SK-N-MC (cell line): ENCODE results near the gene CLASP2.

Source experiments
- EZH2 ChIP-seq: fragments of 200-600 bp; sonication (generic); IDR thresholded peaks from one replicate; pipeline ENCODE4 v1.6.1; 2017; ENCODE audit warnings: antibody characterized with exemption
- POLR2AphosphoS5 ChIP-seq: IDR thresholded peaks from 2 replicates; pipeline ENCODE4 v1.6.1; 2012; ENCODE audit warnings: mild to moderate bottlenecking, low read depth, low read length, borderline replicate concordance

DNA sequence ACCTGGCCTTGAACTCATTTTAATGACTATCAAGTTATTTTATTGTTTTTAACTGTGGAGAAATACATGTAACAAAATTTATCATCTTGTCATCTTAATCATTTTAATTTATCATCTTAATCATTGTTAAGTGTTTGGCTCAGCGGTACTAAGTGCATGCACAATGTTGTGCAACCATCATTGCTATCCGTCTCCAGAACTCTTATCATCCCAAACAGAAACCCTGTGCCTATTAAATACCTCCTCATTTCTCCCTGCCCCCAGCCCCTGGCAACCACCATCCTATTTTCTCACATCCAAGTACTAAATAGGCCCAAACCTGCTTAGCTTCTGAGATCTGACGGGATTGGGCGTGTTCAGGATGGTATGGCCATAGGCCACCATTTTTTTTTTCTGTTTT is 226.3 kb downstream of the CLASP2 start:
- TF ChIP-seq POLR2AphosphoS5 (no peak), EZH2 (no peak)
